GM19455 (cell line): Measurements from ENCODE around the gene NR0B2.
"Not testable (repeated sequence)": the region's sequence is repeated elsewhere in the genome, so short reads cannot be mapped to it uniquely, and the experiment has no call there.

Experiments
- ATAC-seq: cut with Tn5 transposase; IDR thresholded peaks from one replicate; pipeline ENCODE4 v1.9.1; 2021; ENCODE audit not compliant: unreplicated experiment

NR0B2 gene

GRCh38 chr1:26894263-26894662 lies 19.5 kb downstream of the NR0B2 start:
- no peak for ATAC-seq

GRCh38 chr1:26890467-26890796 lies 23.3 kb downstream of the NR0B2 start:
- peak; percentile 27 for ATAC-seq

- ATAC-seq = peak; percentile 83
Observed at GRCh38 chr1:26889551-26890466, 24.0 kb downstream of the NR0B2 start, which contains the start of gene GPN2. GPN2 (minus strand) TSS chr1:26890283; CDS start chr1:26890096, 187 bp downstream.

GRCh38 chr1:26888231-26888630 lies 25.5 kb downstream of the NR0B2 start:
- ATAC-seq = no peak

DNA sequence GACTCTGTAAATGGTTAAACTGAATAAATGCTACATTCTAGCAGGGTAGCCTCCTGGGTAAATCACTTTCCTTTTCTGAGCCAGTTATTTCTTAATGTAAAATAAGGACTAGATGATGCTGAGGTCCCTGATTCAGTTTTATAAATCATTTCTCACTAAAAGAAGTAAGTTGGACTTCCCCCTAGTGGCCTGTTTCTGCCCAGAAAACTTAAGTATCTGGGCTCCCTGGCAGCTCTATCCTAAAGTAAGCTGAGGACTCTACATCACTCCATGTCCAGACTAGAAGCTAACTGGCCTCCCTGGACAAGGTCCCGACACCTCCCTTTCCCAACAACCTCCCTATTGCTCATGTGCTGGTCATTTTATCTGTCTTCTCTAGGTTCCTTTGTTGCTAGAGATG lies 26.6 kb downstream of the NR0B2 start:
- no peak for ATAC-seq

DNA sequence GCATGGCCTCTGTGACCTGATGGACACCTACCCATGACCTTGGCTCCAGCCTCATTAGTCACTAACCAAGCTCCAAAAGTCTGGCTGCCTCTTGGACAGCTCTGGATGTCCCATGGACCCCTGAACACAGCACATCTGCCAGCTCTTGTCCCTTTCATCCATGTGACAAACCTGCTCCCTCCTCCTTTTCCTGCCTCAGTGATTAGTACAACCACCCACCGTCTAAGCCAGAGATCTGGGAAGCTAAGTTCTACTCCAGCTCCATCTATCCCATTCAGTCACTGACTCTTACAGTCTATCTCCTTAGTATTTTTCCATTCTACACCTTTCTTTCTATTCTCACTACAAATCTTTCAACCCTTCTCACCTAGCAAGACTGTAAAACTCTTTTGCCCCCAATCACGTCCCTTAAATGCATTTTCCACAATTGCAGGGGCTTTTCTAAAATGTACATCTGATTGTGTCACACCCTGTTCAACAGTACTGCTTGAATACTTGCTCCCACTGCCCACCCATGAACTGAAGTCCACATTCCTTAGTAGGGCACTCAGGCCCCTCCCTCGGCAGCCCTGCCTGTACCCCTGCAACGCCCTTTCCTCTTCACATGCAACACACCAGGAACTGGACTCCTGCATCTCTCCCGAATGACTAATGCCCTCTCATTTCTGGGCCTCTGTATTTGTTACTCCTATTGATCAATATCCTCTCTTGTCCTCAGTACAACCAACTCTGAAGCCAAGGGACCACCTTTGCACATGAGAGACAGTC lies 30.9 kb downstream of the NR0B2 start:
- no peak for ATAC-seq

DNA sequence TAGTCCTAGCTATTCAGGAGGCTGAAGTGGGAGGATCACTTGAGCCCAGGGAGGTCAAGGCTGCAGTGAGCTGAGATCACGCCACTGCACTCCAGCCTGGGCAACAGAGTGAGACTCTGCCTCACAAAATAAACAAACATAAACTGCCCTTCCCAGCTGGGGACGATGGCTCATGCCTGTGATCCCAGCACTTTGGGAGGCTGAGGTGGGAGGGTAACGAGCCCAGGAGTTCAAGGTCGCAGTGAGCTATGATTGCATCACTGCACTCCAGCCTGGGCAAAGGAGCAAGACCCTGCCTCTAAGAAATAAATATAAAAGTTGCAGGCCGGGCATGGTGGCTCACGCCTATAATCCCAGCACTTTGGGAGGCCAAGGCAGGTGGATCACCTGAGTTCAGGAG lies 32.2 kb downstream of the NR0B2 start:
- ATAC-seq = not testable (repeated sequence)

DNA sequence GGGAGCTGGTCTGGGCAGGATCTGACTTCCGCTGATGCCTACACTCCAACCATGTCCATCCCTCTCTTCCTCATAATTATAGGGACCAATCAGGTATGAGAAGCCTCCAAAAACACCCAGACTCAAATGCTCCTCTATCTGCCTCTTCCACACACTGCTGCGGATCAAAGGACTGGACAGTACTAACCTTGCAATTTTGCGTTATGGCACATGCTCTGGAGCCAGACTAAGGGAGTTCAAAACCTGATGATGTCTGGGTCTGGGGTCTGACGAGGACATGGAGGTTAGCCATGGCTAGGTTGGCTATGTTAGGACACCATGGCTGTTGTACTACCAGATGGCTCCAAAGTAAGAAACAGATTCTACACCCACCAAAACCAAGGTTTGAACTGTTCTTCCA lies 34.0 kb downstream of the NR0B2 start:
- ATAC-seq = no peak

DNA sequence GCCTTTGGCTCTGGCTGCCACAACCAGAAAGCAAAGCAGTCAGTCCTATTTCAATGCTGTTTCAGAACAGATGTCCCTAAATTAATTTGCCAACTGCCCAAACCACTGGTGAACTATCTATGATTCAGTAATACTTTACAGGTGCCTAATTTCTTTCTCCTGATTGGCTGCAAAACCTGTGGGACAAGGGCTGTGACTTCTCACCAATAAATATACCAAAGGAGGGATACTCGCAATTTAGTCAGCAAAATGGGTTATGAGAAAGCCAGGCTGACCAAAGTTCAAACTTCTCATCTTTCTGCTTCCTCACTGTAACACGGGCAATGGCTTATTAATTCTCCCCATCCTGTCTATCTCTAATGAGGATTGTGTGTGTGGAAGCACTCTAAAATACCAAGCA lies 36.4 kb downstream of the NR0B2 start:
- no peak for ATAC-seq

DNA sequence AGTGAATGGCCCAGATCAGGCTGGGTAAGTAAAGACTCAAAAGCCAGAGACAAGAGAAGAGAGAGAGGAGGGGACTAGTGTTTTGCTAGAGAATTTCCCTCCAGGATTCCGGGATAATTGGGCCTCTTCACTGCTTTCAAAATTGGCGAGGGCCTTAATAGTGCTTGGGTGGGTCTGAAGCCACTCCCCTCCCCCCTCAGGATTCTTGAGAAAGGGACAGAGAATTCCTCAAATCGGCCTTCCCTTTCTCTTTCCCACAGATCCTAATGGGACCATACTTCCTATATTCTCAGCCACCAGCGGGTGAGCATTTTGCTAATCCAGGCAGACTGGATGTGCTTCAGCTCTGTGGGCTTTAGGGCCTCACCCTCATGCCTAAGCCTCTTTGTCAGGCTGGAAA lies 38.9 kb downstream of the NR0B2 start:
- ATAC-seq = no peak

DNA sequence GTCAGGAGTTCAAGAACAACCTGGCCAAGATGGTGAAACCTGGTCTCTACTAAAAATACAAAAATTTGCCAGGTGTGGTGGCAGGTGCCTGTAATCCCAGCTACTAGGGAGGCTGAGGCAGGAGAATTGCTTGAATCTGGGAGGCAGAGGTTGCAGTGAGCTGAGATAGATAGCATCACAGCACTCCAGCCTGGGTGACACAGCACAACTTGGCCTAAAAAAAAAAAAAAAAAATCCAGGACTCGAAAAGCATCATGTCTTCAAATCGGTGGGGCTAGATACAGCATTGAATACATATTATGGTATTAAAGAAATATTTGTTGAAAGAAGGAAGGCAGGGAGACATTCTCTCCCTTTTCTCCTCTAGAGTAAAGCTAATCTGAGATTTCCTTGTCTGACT lies 40.7 kb downstream of the NR0B2 start:
- not testable (repeated sequence) for ATAC-seq

DNA sequence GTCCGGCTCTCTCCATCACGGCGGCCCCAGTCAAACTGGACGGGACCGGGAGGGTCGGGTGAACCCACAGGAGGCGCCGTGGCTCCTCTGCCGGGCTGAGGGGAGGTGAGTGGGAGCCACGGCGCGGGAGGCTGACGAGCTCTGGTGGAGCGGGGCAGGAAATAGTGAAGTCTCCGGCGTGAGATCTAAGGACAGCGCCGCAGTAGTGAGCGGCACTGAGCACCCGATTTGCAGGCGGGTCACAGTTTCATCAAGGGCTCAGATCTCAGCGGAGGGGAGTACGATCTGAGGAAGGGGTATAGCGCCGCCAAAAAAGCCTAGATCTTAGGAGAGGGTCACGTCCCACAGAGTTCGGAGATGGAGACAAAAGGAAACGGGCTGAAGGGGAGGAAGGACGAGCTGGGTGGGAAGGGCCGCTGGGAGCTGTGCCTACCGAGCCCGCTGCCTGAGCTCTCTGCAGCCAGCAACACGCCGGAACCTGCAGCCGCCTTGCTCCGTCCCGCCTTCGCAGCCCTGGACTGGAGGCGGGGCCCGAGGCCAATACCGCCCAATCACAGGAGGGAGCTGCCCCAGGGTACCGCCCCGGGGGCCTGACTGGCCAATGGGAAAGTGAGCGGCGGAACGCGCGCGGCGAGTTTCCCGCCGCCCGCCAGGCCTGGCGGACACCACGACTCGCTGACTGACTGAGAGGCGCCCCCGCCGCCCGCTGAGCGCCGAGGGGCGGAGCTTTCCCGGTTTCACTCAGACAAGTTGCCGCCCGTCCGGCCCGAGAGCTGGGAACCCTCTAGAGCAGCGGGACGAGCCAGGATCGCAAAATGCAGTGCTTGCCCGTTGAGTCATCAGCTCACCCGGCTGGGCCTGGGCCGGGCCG lies 48.9 kb downstream of the NR0B2 start:
- ATAC-seq = peak; percentile 89

GRCh38 chr1:26863685-26864077 lies 50.1 kb downstream of the NR0B2 start:
- no peak for ATAC-seq

DNA sequence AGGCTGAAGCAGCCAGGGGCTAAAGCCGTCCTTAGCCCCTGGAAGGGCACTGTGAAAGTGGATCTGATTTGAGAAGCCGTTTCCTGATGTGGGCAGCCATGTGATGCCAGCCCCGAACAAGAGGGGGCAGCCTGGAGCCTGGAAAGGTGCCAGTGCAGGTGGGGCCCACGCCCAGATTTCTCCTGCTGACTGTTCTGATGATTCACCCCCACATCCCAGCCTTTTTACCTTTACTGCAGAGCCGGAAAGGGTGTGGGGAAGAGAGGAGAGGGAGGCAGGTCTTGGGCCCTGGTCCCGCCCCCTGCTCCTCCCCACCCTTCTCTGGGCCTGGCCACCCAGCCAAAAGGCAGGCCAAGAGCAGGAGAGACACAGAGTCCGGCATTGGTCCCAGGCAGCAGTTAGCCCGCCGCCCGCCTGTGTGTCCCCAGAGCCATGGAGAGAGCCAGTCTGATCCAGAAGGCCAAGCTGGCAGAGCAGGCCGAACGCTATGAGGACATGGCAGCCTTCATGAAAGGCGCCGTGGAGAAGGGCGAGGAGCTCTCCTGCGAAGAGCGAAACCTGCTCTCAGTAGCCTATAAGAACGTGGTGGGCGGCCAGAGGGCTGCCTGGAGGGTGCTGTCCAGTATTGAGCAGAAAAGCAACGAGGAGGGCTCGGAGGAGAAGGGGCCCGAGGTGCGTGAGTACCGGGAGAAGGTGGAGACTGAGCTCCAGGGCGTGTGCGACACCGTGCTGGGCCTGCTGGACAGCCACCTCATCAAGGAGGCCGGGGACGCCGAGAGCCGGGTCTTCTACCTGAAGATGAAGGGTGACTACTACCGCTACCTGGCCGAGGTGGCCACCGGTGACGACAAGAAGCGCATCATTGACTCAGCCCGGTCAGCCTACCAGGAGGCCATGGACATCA lies 50.7 kb downstream of the NR0B2 start, which contains the start of gene SFN:
Gene SFN, plus strand, starts transcription at position 369 of the 904 bp plus-strand sequence. Its CDS starts 64 bp downstream, at position 433.
- no peak for ATAC-seq

GRCh38 chr1:26861889-26862378 lies 51.8 kb downstream of the NR0B2 start:
- no peak for ATAC-seq
